Erythroblast (primary cell): Measurements from ENCODE around the gene SNED1.

Experiments used
- DNase-seq, 2 experiments: peaks; one replicate each; lab custom pipeline; 2025; lab: John Stamatoyannopoulos, UW
- GATA1 ChIP-seq: IDR thresholded peaks from 2 replicates; pipeline ENCODE4 v1.6.1; 2011; ENCODE audit warnings: low read depth, mild to moderate bottlenecking, control low read depth, low read length, moderate library complexity
- POLR2A ChIP-seq: IDR thresholded peaks from 2 replicates; pipeline ENCODE4 v1.6.1; 2011; ENCODE audit warnings: mild to moderate bottlenecking, low read length

SNED1 gene

GRCh38 chr2:241142593-241142992, 144.2 kb downstream of the SNED1 start:
- no peak for TF ChIP-seq POLR2A
- no peak for TF ChIP-seq GATA1

More at GRCh38 chr2:241142593-241142992, 144.2 kb downstream of the SNED1 start:
- no peak for DNase-seq
